GM20000 (cell line): Measurements from ENCODE around the gene SFT2D1.

ENCODE experiments used
- DNase-seq: peaks from one replicate; pipeline ENCODE4 v3.0.0; 2012; ENCODE audit warnings: low spot score
- CTCF ChIP-seq: IDR thresholded peaks from 2 replicates; pipeline ENCODE4 v1.5.1; 2012; ENCODE audit warnings: mild to moderate bottlenecking, control low read depth; ENCODE audit errors: extremely low read depth, missing control alignments

The SFT2D1 gene

GRCh38 chr6:166317261-166318212 is 24.8 kb downstream of the SFT2D1 start:
- no peak for DNase-seq
- no peak for TF ChIP-seq CTCF

DNA sequence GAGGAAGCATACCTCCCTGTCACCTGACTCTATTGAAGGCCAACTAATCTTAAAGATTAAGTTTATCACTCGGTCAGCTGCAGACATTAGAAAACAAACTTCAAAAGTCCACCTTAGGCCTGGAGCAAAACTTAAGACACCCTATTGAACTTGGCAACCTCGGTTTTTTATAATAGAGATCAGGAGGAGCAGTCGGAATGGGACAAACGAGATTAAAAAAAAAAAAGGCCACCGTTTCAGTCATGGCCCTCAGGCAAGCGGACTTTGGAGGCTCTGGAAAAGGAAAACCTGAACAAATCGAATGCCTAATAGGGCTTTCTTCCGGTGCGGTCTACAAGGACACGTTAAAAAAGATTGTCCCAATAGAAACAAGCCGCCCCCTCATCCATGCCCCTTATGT is 26.9 kb downstream of the SFT2D1 start:
- no peak for DNase-seq
- no peak for TF ChIP-seq CTCF

DNA sequence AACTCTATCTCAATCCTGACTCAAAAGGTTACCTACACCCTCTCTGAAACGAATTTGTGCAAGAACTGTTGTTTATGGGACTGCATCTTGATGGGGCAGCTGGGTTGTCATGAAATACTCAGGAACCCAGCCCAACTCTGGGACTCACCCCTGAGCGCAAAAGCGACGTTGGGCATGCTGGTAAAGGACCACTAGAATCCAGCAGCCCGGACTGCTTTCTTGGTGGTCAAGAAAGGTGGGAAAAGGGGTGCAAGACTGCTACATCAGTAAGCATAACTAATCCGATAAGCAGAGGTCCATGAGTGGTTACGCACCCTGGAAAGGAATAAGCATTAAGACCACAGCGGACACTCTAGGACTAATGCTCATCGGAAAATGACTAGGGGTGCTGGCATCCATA is 27.9 kb downstream of the SFT2D1 start:
- no peak for TF ChIP-seq CTCF
- no peak for DNase-seq

GRCh38 chr6:166313255-166314070 is 28.9 kb downstream of the SFT2D1 start:
- DNase-seq = peak; percentile 83
- peak; percentile 73 for TF ChIP-seq CTCF

GRCh38 chr6:166312832-166313231 is 29.5 kb downstream of the SFT2D1 start:
- DNase-seq = no peak

GRCh38 chr6:166310634-166311033 is 31.7 kb downstream of the SFT2D1 start:
- DNase-seq = no peak
- TF ChIP-seq CTCF = no peak

More at GRCh38 chr6:166312832-166313231, 29.5 kb downstream of the SFT2D1 start:
- no peak for TF ChIP-seq CTCF

DNA sequence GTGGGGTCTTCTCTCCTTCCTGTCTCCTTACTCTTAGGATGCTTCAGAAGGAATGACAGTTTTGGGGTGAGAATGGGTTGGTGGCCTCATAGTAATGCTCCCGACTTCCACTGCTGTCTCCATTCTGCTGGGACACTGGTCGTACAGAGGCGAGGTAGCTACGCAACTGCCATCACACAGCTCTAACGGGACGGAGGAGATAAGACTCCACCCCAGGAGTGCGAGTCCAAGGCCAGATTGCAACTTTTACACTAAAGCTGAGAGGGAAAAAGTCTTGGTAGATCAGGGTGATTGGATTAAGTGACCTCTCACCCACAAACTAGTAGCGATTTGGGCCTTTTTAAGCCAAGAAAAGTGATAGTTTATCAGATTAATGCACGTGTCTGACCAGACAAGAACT is 32.4 kb downstream of the SFT2D1 start:
- no peak for TF ChIP-seq CTCF
- DNase-seq = no peak
